GM12891 (cell line): ENCODE data around the gene CHRNA4.

Source experiments
- DNase-seq: peaks from one replicate; pipeline ENCODE4 v3.0.0; 2011; ENCODE audit warnings: low spot score; ENCODE audit not compliant: insufficient read length
- FAIRE-seq: peaks from 2 replicates; lab custom pipeline; 2011; peaks lifted over from hg19 to GRCh38; lab: Jason Lieb, UNC
- PAX5 ChIP-seq: IDR thresholded peaks from 2 replicates; pipeline ENCODE4 v1.6.1; 2011; ENCODE audit warnings: low read length, moderate library complexity, mild to moderate bottlenecking; ENCODE audit not compliant: insufficient read depth, severe bottlenecking
- POLR2A ChIP-seq: IDR thresholded peaks from 2 replicates; pipeline ENCODE4 v1.6.1; 2011; ENCODE audit warnings: low read depth, low read length, control low read depth
- POLR2AphosphoS5 ChIP-seq: IDR thresholded peaks from 2 replicates; pipeline ENCODE4 v1.6.1; 2011; ENCODE audit warnings: low read depth, low read length, control low read depth
- POU2F2 ChIP-seq: IDR thresholded peaks from 2 replicates; pipeline ENCODE4 v1.6.1; 2011; ENCODE audit warnings: low read depth, mild to moderate bottlenecking, control low read depth, low read length, moderate library complexity
- SPI1 ChIP-seq: IDR thresholded peaks from 2 replicates; pipeline ENCODE4 v1.6.1; 2011; ENCODE audit warnings: low read depth, low read length, control low read depth
- TAF1 ChIP-seq: IDR thresholded peaks from 2 replicates; pipeline ENCODE4 v1.6.1; 2011; ENCODE audit warnings: low read depth, low read length, control low read depth

CHRNA4 gene

DNA sequence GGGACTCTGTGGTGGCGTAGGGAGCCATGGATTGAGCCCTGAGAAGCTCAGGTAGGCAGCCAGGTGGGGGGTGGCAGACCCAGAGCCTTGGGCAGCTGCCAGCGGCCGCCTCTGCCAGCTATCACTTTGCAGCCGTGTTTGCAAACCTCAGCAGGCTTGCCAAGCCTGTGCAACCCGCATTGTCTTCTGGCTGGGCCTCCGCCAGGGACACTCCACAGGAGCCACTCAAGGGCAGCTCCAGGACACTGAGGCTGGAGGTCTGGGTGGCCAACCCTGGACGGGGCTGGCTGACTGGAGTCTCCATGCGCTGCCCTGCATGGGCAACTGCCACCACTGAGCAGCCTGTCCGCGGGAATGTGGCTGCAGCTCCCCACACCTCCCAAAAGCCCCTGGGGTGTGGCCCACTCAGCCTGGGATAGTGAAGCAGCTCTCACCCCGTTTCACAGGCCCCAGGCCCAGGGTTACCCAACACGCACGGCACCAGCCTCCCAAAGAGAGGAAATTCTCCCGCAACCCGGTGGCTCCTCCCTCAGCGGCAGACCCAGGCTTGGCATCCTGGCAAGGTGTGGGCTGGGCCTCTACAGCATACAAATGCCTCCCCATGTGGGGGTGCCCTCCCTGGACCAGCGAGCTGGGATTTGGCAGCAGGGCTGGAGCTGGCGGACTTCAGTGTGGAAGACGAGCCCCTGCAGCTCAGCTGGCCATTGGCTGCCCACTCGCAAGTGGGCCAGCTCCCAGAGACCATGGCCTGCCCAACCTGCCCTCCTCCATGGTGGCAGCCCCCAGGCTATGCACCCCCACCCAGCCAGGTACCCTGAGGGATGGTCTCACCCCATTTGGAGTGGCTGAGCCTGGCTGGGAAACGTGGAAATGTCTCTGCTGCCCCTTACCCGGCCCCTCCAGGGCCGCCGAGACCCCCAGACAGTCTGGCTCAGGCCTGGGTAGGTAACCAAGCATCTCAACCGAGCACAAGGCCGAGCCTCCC is 2.9 kb downstream of the CHRNA4 start:
- FAIRE-seq: no peak
- no peak for TF ChIP-seq POLR2A
- TF ChIP-seq TAF1: no peak
- no peak for TF ChIP-seq POLR2AphosphoS5
- no peak for TF ChIP-seq PAX5
- TF ChIP-seq SPI1: no peak
- TF ChIP-seq POU2F2: no peak

GRCh38 chr20:63356931-63357879 is 3.9 kb downstream of the CHRNA4 start:
- FAIRE-seq (no peak), DNase-seq (no peak)
- no peak for TF ChIP-seq TAF1
- no peak for TF ChIP-seq POU2F2
- no peak for TF ChIP-seq POLR2AphosphoS5
- no peak for TF ChIP-seq PAX5
- TF ChIP-seq POLR2A: no peak

More for the DNA sequence above, 2.9 kb downstream of the CHRNA4 start:
- no peak for DNase-seq

DNA sequence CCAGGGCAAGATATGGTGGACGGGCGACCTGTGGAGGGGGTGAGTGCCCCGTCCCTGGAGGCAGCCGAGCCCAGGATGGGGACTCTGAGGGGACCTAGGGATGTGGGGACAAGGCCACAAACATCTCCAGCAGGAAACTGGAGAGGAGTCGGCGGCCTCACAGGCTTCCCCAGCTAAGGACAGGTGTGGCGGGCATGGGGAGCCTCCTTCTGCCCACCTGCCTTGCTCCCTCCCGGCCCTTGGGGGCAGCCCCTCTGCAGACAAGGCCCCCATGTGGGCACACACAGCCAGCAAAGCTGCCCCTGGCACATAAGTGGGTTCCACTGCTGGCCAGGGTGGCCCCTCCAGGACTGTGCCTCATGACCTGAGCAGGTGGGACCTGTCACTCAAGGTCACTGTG is 4.6 kb downstream of the CHRNA4 start:
- no peak for DNase-seq
- no peak for FAIRE-seq
- TF ChIP-seq SPI1 (no peak), TAF1 (no peak), POLR2AphosphoS5 (no peak), POU2F2 (no peak), PAX5 (no peak), POLR2A (no peak)

- TF ChIP-seq POLR2A (no peak), TAF1 (no peak), SPI1 (no peak), POLR2AphosphoS5 (no peak), POU2F2 (no peak), PAX5 (no peak)
- FAIRE-seq (no peak), DNase-seq (no peak)
Measured at GRCh38 chr20:63355781-63356295, 5.3 kb downstream of the CHRNA4 start.

DNA sequence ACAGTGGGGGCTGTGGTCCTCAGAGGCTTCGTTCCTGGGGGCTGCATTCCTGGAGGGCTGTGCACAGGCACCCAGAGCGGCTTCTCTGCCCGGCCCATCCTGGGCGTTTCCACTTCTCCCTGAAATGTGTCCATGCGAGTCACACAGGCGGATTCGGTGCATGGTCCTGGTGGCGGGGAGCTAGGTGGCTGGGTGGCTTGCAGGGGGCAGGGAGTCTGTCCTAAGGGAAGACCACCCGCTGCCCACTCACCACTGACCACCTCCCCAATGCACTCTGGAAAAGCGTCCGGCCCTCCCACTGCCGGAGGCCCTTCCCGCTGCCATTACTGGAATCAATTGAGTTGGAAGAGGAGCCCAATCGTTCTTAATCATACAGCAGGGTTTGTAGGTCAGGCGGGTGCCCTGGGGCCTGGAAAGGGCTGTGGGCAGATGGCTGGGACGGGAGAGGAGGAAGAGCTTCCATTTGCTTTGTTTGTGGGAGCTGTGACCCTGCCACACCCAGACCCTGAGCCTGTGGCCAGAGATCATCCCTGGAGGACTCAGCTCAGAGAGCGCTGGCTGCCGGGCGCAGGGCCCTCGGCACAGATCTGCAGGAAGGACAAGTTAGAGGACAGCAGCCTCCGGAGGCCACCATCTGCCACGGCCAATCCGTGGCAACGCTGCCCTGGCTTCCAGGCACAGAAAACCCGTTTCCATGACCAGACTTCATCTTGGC is 6.4 kb downstream of the CHRNA4 start:
- DNase-seq: no peak
- no peak for TF ChIP-seq SPI1
- no peak for TF ChIP-seq POLR2A
- no peak for TF ChIP-seq PAX5
- no peak for TF ChIP-seq TAF1
- no peak for TF ChIP-seq POU2F2
- TF ChIP-seq POLR2AphosphoS5: no peak
- no peak for FAIRE-seq

DNA sequence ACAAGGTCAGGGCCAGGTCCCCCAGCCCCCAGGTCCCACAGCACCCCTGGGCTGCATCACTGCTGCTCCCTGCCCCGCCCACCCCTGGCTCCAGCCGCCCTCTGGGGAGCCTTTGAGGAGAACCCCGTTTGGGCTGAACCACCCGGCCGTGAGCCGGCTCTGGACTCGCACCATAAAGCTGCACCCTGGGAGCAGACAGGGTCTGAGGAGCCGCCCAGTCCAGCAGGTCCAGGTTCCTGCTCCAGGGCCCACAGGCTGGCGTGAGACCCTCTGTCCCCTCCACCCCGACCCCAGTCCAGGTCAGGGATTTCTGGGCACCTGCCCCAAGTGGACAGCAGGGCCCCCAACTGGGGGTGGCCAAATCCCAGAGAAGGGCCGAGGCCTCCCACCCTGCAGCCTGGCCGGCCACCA is 8.3 kb downstream of the CHRNA4 start:
- no peak for DNase-seq
- FAIRE-seq: no peak
- TF ChIP-seq PAX5 (no peak), POLR2A (no peak), TAF1 (no peak), POU2F2 (no peak), POLR2AphosphoS5 (no peak), SPI1 (no peak)

GRCh38 chr20:63351811-63352591 is 9.1 kb downstream of the CHRNA4 start:
- DNase-seq (no peak), FAIRE-seq (no peak)
- no peak for TF ChIP-seq POU2F2
- TF ChIP-seq TAF1: no peak
- no peak for TF ChIP-seq POLR2AphosphoS5

DNA sequence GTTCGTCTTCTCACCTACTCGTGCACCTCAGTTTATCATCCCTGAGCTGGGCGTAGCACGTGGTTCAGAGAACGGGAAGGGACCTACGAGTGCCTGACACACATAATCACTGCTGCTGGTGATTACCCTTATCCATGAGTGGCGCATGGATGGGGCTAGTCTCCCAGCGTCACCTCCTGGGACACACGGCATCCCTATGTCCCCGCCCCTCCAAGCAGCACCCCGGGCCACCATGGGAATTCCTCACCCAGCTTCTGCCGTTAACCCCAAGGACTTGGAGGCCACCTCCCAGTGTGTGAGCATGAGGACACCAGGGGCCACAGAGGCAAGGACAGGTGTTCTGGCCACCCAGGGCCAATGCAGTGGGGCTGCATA is 9.8 kb downstream of the CHRNA4 start:
- no peak for TF ChIP-seq PAX5
- FAIRE-seq: no peak
- DNase-seq: no peak
